Stomach (tissue), 4 donors: ENCODE results near the gene PLK2.

Experiments
- CTCF ChIP-seq, 7 experiments: fragments of 450-650 bp in 4 of 7; fragments of 200-600 bp in 3 of 7; sonication (generic) in 3 of 7; IDR thresholded peaks; one replicate each; pipeline ENCODE4 v1.5.1; 2016 to 2019; ENCODE audit warnings: antibody characterized with exemption in 7 of 7, control low read depth in 2 of 7, mild to moderate bottlenecking in 1 of 7
- EP300 ChIP-seq: sonication (generic); formaldehyde crosslinking; IDR thresholded peaks from one replicate; pipeline ENCODE4 v1.6.1; 2017; ENCODE audit warnings: antibody characterized with exemption
- POLR2A ChIP-seq, 4 donors: fragments of 450-650 bp; IDR thresholded peaks; one replicate each; pipeline ENCODE4 v1.6.1; 2016; ENCODE audit warnings: antibody characterized with exemption in 4 of 4, control low read depth in 2 of 4, mild to moderate bottlenecking in 1 of 4, moderate library complexity in 1 of 4
- POLR2AphosphoS5 ChIP-seq, 3 donors: sonication (generic); formaldehyde crosslinking; IDR thresholded peaks; one replicate each; pipeline ENCODE4 v1.6.1; 2016; ENCODE audit warnings: antibody characterized with exemption in 3 of 3

DNA sequence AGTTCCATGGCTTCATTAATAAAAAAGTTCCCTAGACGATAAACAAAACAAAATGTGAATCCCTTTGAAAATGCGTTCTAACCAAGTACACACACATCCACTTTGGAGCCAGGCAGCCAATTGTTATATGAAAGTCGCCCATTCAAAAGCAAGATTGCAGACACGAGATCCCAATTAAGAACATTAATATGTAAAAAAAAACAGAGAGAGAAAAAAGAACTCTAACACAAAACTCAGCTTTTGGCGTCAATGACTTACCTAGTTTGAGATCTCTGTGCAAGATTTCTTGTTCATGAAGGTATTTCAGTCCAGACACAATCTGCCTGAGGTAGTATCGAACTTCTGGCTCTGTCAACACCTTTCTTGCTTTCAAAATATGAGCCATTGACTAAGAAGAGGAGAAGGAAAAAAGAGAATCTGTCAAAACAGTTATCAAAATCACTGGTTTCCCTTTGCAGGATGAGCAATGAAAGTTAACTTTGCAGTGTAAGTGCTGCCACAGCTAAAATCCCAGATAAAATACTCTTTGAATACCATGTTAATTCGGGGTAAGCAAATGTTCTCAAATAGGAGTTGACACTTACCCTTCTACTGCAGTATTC is 1.6 kb downstream of the PLK2 start:
- no peak for TF ChIP-seq CTCF (IDR thresholded peaks at IDR 0.05)
- no peak for TF ChIP-seq POLR2AphosphoS5 (IDR thresholded peaks at IDR 0.05)
- TF ChIP-seq POLR2A (IDR thresholded peaks at IDR 0.05) = no peak
- TF ChIP-seq EP300 = no peak
